ENCODE measurements around the gene PPP1R3F. TPM values are rescaled to one million over a fixed set of nuclear protein-coding genes. Genes with fewer than 3 reads are reported as not detected.

Gene PPP1R3F
- total RNA-seq, 4 donors from 2014 or later = 12.0 to 27.5 (median 17.0) TPM

DNA sequence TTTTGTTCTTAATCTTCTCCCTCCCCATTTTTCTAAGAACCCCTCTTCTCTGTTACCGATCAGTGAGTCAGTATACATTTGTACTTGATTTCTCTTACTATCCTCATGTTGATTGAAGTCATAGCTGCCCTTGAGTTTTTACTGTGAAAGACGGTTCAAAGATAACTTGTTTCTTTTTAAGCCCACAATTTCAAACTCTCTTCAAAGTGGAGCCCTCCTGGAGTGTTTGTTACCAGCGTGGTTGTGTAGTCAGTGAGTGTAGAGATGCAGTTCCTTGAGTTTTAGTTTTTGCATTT is 7.9 kb downstream of the PPP1R3F start:
- 63 to 73% methylated on average over 2 to 3 of the region's 3 CpGs for WGBS, 2 donors (ENCODE audit: low coverage in 1 of 2)
- Histone ChIP-seq H3K9me3 (no peaks in the 10 kb centered on the region), H3K4me1 (peaks cover 0 to 32% (median 0%) of the 10 kb centered on the region in 3 donors), H3K27me3 (no peaks in the 10 kb centered on the region), H3K27ac (no peak overlapping the region), H3K4me3 (no peak overlapping the region), H3K36me3 (no peaks in the 10 kb centered on the region)
- ATAC-seq = no peak
- TF ChIP-seq, protein P1, sequence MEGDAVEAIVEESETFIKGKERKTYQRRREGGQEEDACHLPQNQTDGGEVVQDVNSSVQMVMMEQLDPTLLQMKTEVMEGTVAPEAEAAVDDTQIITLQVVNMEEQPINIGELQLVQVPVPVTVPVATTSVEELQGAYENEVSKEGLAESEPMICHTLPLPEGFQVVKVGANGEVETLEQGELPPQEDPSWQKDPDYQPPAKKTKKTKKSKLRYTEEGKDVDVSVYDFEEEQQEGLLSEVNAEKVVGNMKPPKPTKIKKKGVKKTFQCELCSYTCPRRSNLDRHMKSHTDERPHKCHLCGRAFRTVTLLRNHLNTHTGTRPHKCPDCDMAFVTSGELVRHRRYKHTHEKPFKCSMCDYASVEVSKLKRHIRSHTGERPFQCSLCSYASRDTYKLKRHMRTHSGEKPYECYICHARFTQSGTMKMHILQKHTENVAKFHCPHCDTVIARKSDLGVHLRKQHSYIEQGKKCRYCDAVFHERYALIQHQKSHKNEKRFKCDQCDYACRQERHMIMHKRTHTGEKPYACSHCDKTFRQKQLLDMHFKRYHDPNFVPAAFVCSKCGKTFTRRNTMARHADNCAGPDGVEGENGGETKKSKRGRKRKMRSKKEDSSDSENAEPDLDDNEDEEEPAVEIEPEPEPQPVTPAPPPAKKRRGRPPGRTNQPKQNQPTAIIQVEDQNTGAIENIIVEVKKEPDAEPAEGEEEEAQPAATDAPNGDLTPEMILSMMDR (IDR thresholded peaks at IDR 0.05) = no peak
- TF ChIP-seq POLR2AphosphoS5 (IDR thresholded peaks at IDR 0.05) (no peak), POLR2A (IDR thresholded peaks at IDR 0.05) (no peak), EP300 (IDR thresholded peaks at IDR 0.05) (no peak)

DNA sequence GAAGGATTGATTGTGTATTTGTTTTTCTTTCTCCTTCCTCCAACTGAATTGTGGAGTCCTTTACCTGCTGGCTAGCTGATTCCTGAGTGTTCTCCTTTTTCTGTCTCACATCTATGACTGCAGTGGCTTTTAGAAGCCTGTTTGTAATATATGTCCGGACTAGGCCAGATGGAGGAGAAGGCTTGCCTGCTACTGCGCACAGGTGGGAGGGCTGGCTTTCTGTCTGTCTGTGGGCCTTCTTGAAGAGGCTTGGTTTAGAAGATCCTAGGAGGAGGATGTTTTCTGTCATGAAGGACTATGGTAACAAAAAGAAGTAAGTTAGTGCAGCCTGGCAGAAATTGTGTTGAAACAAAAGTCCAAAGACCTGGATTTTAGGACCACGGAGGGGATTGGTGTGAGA is 8.5 kb downstream of the PPP1R3F start:
- 67 to 81% methylated on average over 1 to 3 of the region's 3 CpGs for WGBS, 2 donors (ENCODE audit: low coverage in 1 of 2)
- Histone ChIP-seq H3K4me3 (no peak overlapping the region), H3K4me1 (peaks cover 0 to 26% (median 0%) of the 10 kb centered on the region in 3 donors), H3K9me3 (no peaks in the 10 kb centered on the region), H3K36me3 (no peaks in the 10 kb centered on the region), H3K27ac (no peak overlapping the region), H3K27me3 (no peaks in the 10 kb centered on the region)
- TF ChIP-seq, protein P1 (IDR thresholded peaks at IDR 0.05) = no peak
- no peak for ATAC-seq

DNA sequence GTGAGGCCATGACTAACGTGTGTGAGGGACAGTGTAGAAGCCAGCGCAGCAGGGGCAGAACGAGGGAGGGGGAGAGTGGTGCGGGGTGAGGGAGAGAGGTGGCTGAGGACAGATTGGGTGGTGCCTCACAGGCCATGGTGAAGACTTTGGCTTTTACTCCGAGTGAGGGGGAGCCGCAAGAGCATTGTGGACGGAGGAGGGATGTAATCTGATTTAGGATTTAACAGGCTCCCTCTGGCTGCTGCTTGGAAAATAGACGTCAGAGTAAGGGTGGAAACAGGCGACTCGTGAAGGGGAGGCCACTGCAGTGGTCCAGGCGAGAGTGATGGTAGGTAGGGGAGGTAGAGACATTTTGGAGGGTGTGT is 13.0 kb downstream of the PPP1R3F start:
- Histone ChIP-seq H3K27ac (no peak overlapping the region), H3K9me3 (no peaks in the 10 kb centered on the region), H3K27me3 (no peaks in the 10 kb centered on the region), H3K4me3 (no peak overlapping the region), H3K4me1 (no peaks in the 10 kb centered on the region), H3K36me3 (peaks cover 0 to 9% of the 10 kb centered on the region in 2 donors)
- 9 to 18% methylated on average over 7 to 9 of the region's 11 CpGs for WGBS, 2 donors (ENCODE audit: low coverage in 1 of 2)
- peak; percentile 43 for ATAC-seq
- no peak for TF ChIP-seq EP300 (IDR thresholded peaks at IDR 0.05)
- TF ChIP-seq, protein P1 (IDR thresholded peaks at IDR 0.05) = peak in 2 of 4 experiments; percentile 4 to 49

DNA sequence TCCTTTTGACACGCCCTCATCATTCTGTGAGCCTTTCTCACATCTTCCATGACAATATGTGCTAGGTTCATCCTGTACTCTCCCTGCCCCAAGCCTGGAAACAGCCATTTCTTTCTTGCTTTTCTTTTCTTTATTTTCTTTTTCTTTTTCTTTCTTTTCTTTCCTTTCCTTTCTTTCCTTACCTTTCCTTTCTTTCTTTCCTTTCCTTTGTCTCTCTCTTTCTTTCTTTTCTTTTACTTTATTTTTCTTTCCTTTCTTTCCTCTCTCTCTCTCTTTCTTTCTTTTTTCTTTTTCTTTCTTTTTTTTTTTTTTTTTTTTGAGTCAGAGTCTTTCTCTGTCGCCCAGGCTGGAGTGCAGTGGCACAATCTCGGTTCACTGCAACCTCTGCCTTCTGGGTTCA is 14.6 kb downstream of the PPP1R3F start:
- WGBS, 2 donors (ENCODE audit: low coverage in 1 of 2) = 56 to 86% methylated on average over 1 of the region's 3 CpGs
- H3K36me3 ChIP-seq = peaks cover 0 to 9% of the 10 kb centered on the region in 2 donors
- H3K27me3 ChIP-seq = no peaks in the 10 kb centered on the region
- H3K4me1 ChIP-seq = no peaks in the 10 kb centered on the region
- TF ChIP-seq POLR2AphosphoS5 (IDR thresholded peaks at IDR 0.05) = no peak
- TF ChIP-seq, protein P1 (IDR thresholded peaks at IDR 0.05) = no peak
- no peak for TF ChIP-seq POLR2A (IDR thresholded peaks at IDR 0.05)
- no peak for TF ChIP-seq EP300 (IDR thresholded peaks at IDR 0.05)
- H3K27ac ChIP-seq = no peak overlapping the region
- no peak overlapping the region for H3K4me3 ChIP-seq
- ATAC-seq = no peak
- no peaks in the 10 kb centered on the region for H3K9me3 ChIP-seq

DNA sequence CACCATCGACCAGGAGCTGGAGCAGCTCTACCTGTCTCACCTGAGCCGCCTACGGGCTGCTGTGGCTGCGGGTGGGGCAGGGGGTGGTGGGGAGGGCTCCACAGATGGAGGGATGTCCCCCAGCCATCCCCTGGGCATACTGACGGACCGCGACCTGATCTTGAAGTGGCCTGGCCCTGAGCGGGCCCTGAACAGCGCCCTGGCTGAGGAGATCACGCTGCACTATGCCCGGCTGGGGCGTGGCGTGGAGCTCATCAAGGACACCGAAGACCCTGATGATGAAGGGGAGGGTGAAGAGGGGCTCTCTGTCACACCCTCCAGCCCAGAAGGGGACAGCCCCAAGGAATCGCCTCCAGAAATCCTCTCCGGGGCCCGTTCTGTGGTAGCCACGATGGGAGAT is 16.5 kb downstream of the PPP1R3F start:
- peaks cover 0 to 9% of the 10 kb centered on the region in 2 donors for H3K36me3 ChIP-seq
- no peak for ATAC-seq
- no peak overlapping the region for H3K4me3 ChIP-seq
- no peaks in the 10 kb centered on the region for H3K27me3 ChIP-seq
- TF ChIP-seq, protein P1 (IDR thresholded peaks at IDR 0.05) = no peak
- TF ChIP-seq EP300 (IDR thresholded peaks at IDR 0.05) = no peak
- TF ChIP-seq POLR2A (IDR thresholded peaks at IDR 0.05) = no peak
- TF ChIP-seq POLR2AphosphoS5 (IDR thresholded peaks at IDR 0.05) = no peak
- H3K27ac ChIP-seq = no peak overlapping the region
- no peaks in the 10 kb centered on the region for H3K4me1 ChIP-seq
- 98% methylated on average over 6 of the region's 18 CpGs; no CpG with 5 or more reads in 1 of the 2 donors for WGBS, 2 donors (ENCODE audit: low coverage in 1 of 2)
- no peaks in the 10 kb centered on the region for H3K9me3 ChIP-seq
